K562 (cell line): ENCODE results near the gene PRRC2A. TPM values are rescaled to one million over a fixed set of nuclear protein-coding genes. Genes with fewer than 3 reads are reported as not detected.

Experiments used
- ATF7 ChIP-seq: fragments of 450-650 bp; IDR thresholded peaks from 2 replicates; pipeline ENCODE4 v1.7.1; 2014; ENCODE audit warnings: mild to moderate bottlenecking, moderate library complexity
- BACH1 ChIP-seq: fragments of 200-800 bp; sonication (Bioruptor generic); IDR thresholded peaks from 2 replicates; pipeline ENCODE4 v1.6.1; 2016; ENCODE audit warnings: missing genetic modification characterization, missing compliant biosample characterization
- CBFA2T3 ChIP-seq: fragments of 450-650 bp; IDR thresholded peaks from 2 replicates; pipeline ENCODE4 v1.6.1; 2017
- CBX2 ChIP-seq: fragments of 200-600 bp; sonication (generic); IDR thresholded peaks from one replicate; pipeline ENCODE4 v1.6.1; 2012; ENCODE audit warnings: mild to moderate bottlenecking, low read length, inconsistent platforms; ENCODE audit not compliant: insufficient read depth, poor library complexity, severe bottlenecking
- CEBPG ChIP-seq, 3 experiments: fragments of 200-800 bp in 1 of 3; sonication (Bioruptor generic) in 1 of 3; sonication (generic) in 1 of 3; formaldehyde crosslinking in 1 of 3; IDR thresholded peaks in 2 of 3; conservative IDR thresholded peaks in 1 of 3; 2 replicates each; pipeline versions ENCODE4 v1.6.1 to v1.8.0; 2016 to 2022; ENCODE audit warnings: missing compliant biosample characterization in 2 of 3, missing genetic modification characterization in 2 of 3, mild to moderate bottlenecking in 1 of 3, missing genetic modification reagents in 1 of 3
- NEUROD1 ChIP-seq: fragments of 150-350 bp; IDR thresholded peaks from 2 replicates; pipeline ENCODE4 v1.6.1; 2014; ENCODE audit warnings: borderline replicate concordance, low read length, low read depth; ENCODE audit not compliant: partially characterized antibody
- PHF21A ChIP-seq: fragments of 450-650 bp; IDR thresholded peaks from 2 replicates; pipeline ENCODE4 v1.6.1; 2017; ENCODE audit warnings: low read depth, borderline replicate concordance
- SP2 ChIP-seq: IDR thresholded peaks from 2 replicates; pipeline ENCODE4 v1.6.1; 2011; ENCODE audit warnings: mild to moderate bottlenecking, low read depth, low read length, moderate library complexity; ENCODE audit not compliant: poor library complexity, severe bottlenecking; ENCODE audit errors: extremely low read depth
- TCF7L2 ChIP-seq: fragments of 150-350 bp; IDR thresholded peaks from 2 replicates; pipeline ENCODE4 v1.6.1; 2016; ENCODE audit warnings: low read depth, mild to moderate bottlenecking, low read length, moderate library complexity
- TCFL5 ChIP-seq: fragments of 250-450 bp; sonication (Bioruptor Pico); conservative IDR thresholded peaks from 2 replicates; pipeline ENCODE4 v1.6.1; 2021; ENCODE audit warnings: mild to moderate bottlenecking, moderate library complexity, matching md5 sums
- ZBTB7A ChIP-seq: IDR thresholded peaks from 2 replicates; pipeline ENCODE4 v1.6.1; 2011; ENCODE audit warnings: low read depth, mild to moderate bottlenecking, low read length, moderate library complexity, borderline replicate concordance; ENCODE audit not compliant: control insufficient read depth
- polyA plus RNA-seq, 8 experiments: library from polyadenylated mRNA; depleted of rRNA in 4 of 8; stranded (reverse) in 5 of 8; unstranded in 3 of 8; fragments of >200 nt; fragmentation: Nextera tagmentation in 2 of 8; fragmentation: Illumina TruSeq in 1 of 8; extraction: Ambion mirVana in 2 of 8; extraction: Trizol in 1 of 8; gene quantifications; 2 replicates each; pipeline versions ENCODE4 v1.2.1 to v1.2.3, GENCODE V29; 2011 to 2014; ENCODE audit warnings: inconsistent platforms in 1 of 8, missing spikeins in 1 of 8
- total RNA-seq, 7 experiments: library from RNA; depleted of rRNA in 6 of 7; stranded (reverse); fragments of >200 nt in 6 of 7; fragmentation: Illumina TruSeq in 2 of 7; extraction: Trizol in 2 of 7; gene quantifications; 2 replicates each; pipeline versions ENCODE4 v1.2.1 to v1.2.3, GENCODE V29; 2011 to 2021; ENCODE audit warnings: low replicate concordance in 1 of 7
- TF ChIP-seq, protein P1 (sequence below): fragments of 200-800 bp; sonication (Bioruptor generic); IDR thresholded peaks from 2 replicates; pipeline ENCODE4 v1.6.1; 2017; ENCODE audit warnings: missing genetic modification characterization, missing compliant biosample characterization
- TF ChIP-seq, protein P2 (sequence below): fragments of 450-650 bp; IDR thresholded peaks from 2 replicates; pipeline ENCODE4 v1.6.1; 2018; ENCODE audit not compliant: partially characterized antibody
- TF ChIP-seq, protein P3 (sequence below), 3 experiments: fragments of 200-800 bp in 1 of 3; sonication (Bioruptor generic) in 1 of 3; sonication (generic) in 1 of 3; formaldehyde crosslinking in 1 of 3; IDR thresholded peaks; 2 replicates each; pipeline versions ENCODE4 v1.6.1 to v1.8.0; 2016 to 2022; ENCODE audit warnings: mild to moderate bottlenecking in 2 of 3, missing compliant biosample characterization in 2 of 3, missing genetic modification characterization in 2 of 3, missing genetic modification reagents in 1 of 3
- TF ChIP-seq, protein P4 (sequence below): fragments of 450-650 bp; IDR thresholded peaks from 2 replicates; pipeline ENCODE4 v1.6.1; 2016; ENCODE audit warnings: mild to moderate bottlenecking

Gene PRRC2A
- total and polyA plus RNA-seq, 9 of the 15 experiments (the other 6 are each of a cell fraction or from before 2014, with no cell fraction given): 1.0 to 332 (median 63.0) TPM

DNA sequence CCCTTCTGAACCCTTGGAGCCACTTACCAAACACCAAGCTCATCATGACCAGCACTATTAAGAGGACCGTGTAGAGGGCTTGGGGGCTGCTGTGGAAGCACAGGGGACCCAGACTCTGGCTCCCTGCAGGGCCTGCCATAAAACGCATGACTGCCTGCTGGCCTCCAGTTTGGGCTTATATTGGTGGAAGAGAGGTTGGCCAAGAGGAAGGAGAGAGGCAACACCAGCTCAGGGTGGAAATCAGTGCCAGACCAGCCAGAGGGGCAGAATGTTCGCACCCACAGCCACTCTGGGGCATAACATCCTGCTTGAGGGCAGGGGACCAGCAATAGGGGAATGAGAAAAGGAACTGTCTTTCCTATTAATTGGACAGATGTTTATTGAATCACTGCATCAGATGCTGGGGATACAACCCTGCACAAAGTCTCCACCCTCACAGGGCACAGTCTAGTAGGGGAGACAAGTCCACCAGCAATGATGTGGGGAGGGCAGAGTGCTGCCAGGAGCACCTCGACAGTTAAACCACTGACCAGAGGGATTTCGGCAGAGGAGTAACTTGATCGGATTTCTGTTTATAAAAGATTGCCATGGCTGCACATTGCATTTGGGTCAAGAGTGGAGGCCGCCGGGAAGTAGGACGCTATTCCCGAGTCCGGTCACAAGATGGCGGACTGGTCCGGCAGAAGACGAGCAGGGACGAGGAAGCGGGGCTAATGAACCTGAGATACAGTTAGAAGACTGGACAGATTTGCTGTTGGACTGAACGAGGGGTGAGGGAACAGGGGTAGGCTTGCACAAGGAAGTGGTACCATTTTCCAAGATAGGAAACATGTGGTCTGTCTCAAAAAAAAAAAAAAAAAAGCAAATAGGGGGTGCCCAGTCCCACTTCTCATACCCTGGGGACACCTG is 60.0 kb downstream of the PRRC2A start, which contains the start of gene LY6G5C (continued):
- TF ChIP-seq CEBPG (CRISPR knock-in tag; IDR thresholded peaks at IDR 0.05) (0 out of 2 replicates have a peak, but pooled peaks have one; percentile 30), CEBPG (tag; conservative IDR thresholded peaks at IDR 0.05 in 1 of 2, IDR thresholded peaks at IDR 0.05 in 1 of 2) (no peak), ATF7 (peak; percentile 67; the same call in 1 of the 2 replicates), TCF7L2 (no peak), ZBTB7A (no peak; the same call in 1 of the 2 replicates), NEUROD1 (peak; percentile 41), CBFA2T3 (no peak), CBX2 (no peak), TCFL5 (CRISPR knock-in tag) (no peak), BACH1 (tag) (no peak), SP2 (no peak), PHF21A (peak; percentile 71; the same call in 1 of the 2 replicates)
- TF ChIP-seq, protein P1, sequence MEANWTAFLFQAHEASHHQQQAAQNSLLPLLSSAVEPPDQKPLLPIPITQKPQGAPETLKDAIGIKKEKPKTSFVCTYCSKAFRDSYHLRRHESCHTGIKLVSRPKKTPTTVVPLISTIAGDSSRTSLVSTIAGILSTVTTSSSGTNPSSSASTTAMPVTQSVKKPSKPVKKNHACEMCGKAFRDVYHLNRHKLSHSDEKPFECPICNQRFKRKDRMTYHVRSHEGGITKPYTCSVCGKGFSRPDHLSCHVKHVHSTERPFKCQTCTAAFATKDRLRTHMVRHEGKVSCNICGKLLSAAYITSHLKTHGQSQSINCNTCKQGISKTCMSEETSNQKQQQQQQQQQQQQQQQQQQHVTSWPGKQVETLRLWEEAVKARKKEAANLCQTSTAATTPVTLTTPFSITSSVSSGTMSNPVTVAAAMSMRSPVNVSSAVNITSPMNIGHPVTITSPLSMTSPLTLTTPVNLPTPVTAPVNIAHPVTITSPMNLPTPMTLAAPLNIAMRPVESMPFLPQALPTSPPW (CRISPR knock-in tag): peak; percentile 63
- TF ChIP-seq, protein P2, sequence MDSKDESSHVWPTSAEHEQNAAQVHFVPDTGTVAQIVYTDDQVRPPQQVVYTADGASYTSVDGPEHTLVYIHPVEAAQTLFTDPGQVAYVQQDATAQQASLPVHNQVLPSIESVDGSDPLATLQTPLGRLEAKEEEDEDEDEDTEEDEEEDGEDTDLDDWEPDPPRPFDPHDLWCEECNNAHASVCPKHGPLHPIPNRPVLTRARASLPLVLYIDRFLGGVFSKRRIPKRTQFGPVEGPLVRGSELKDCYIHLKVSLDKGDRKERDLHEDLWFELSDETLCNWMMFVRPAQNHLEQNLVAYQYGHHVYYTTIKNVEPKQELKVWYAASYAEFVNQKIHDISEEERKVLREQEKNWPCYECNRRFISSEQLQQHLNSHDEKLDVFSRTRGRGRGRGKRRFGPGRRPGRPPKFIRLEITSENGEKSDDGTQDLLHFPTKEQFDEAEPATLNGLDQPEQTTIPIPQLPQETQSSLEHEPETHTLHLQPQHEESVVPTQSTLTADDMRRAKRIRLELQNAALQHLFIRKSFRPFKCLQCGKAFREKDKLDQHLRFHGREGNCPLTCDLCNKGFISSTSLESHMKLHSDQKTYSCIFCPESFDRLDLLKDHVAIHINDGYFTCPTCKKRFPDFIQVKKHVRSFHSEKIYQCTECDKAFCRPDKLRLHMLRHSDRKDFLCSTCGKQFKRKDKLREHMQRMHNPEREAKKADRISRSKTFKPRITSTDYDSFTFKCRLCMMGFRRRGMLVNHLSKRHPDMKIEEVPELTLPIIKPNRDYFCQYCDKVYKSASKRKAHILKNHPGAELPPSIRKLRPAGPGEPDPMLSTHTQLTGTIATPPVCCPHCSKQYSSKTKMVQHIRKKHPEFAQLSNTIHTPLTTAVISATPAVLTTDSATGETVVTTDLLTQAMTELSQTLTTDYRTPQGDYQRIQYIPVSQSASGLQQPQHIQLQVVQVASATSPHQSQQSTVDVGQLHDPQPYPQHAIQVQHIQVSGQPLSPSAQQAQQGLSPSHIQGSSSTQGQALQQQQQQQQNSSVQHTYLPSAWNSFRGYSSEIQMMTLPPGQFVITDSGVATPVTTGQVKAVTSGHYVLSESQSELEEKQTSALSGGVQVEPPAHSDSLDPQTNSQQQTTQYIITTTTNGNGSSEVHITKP: peak; percentile 13
- TF ChIP-seq, protein P3, sequence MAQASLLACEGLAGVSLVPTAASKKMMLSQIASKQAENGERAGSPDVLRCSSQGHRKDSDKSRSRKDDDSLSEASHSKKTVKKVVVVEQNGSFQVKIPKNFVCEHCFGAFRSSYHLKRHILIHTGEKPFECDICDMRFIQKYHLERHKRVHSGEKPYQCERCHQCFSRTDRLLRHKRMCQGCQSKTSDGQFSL (CRISPR knock-in tag; IDR thresholded peaks at IDR 0.05): peak; percentile 69; the same call in 1 of the 2 replicates
- TF ChIP-seq, protein P3 (tag; IDR thresholded peaks at IDR 0.05): no peak
- TF ChIP-seq, protein P4, sequence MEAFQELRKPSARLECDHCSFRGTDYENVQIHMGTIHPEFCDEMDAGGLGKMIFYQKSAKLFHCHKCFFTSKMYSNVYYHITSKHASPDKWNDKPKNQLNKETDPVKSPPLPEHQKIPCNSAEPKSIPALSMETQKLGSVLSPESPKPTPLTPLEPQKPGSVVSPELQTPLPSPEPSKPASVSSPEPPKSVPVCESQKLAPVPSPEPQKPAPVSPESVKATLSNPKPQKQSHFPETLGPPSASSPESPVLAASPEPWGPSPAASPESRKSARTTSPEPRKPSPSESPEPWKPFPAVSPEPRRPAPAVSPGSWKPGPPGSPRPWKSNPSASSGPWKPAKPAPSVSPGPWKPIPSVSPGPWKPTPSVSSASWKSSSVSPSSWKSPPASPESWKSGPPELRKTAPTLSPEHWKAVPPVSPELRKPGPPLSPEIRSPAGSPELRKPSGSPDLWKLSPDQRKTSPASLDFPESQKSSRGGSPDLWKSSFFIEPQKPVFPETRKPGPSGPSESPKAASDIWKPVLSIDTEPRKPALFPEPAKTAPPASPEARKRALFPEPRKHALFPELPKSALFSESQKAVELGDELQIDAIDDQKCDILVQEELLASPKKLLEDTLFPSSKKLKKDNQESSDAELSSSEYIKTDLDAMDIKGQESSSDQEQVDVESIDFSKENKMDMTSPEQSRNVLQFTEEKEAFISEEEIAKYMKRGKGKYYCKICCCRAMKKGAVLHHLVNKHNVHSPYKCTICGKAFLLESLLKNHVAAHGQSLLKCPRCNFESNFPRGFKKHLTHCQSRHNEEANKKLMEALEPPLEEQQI: no peak
